Gastrocnemius medialis (tissue), 4 donors: Measurements from ENCODE around the gene TNNT2.

Experiments used
- CTCF ChIP-seq, 5 experiments: fragments of 450-650 bp in 3 of 5; fragments of 200-600 bp in 2 of 5; sonication (generic) in 2 of 5; IDR thresholded peaks in 4 of 5; conservative IDR thresholded peaks in 1 of 5; 1 replicate in 4 of 5; 2 replicates in 1 of 5; pipeline ENCODE4 v1.5.1; 2016 to 2019; ENCODE audit warnings: antibody characterized with exemption in 5 of 5, mild to moderate bottlenecking in 3 of 5, moderate library complexity in 3 of 5
- POLR2A ChIP-seq, 2 donors: fragments of 450-650 bp; IDR thresholded peaks; one replicate each; pipeline ENCODE4 v1.6.1; 2017; ENCODE audit warnings: antibody characterized with exemption in 2 of 2, mild to moderate bottlenecking in 2 of 2, moderate library complexity in 2 of 2

GRCh38 chr1:201356236-201356635 lies 21.2 kb downstream of the TNNT2 start:
- TF ChIP-seq CTCF (IDR thresholded peaks at IDR 0.05 in 4 of 5, conservative IDR thresholded peaks at IDR 0.05 in 1 of 5): no peak
- no peak for TF ChIP-seq POLR2A (IDR thresholded peaks at IDR 0.05)
